OCI-LY7 (cell line): Measurements from ENCODE around the gene IFIT1. TPM values are rescaled to one million over a fixed set of nuclear protein-coding genes. Genes with fewer than 3 reads are reported as not detected.
"Not testable (repeated sequence)": the region's sequence is repeated elsewhere in the genome, so short reads cannot be mapped to it uniquely, and the experiment has no call there.

Experiments used
- BruUV-seq: library from RNA; stranded (reverse); fragments of 400-500 nt; replicated peaks from 2 replicates; lab custom pipeline; 2021; lab: Mats Ljungman, UMichigan
- CTCF ChIA-PET: fragments of 300-600 bp; sonication (Branson Sonifier 250); formaldehyde crosslinking; loops from one replicate; lab custom pipeline; 2022; ENCODE audit warnings: antibody characterized with exemption; ENCODE audit not compliant: unreplicated experiment; lab: Charles Lee
- POLR2A ChIA-PET: fragments of 300-600 bp; sonication (Branson Sonifier 250); formaldehyde crosslinking; loops from one replicate; lab custom pipeline; 2022; ENCODE audit warnings: antibody characterized with exemption; lab: Charles Lee
- DNase-seq: peaks from one replicate; pipeline ENCODE4 v3.0.0-alpha.2; 2015; ENCODE audit warnings: low spot score
- H2AFZ ChIP-seq: fragments of 200-600 bp; sonication (generic), shearing (Covaris generic); 2 replicates; pipeline ENCODE4 v1.6.1; 2014; ENCODE audit warnings: mild to moderate bottlenecking, antibody characterized with exemption, low read length, moderate library complexity
- H3K27ac ChIP-seq: fragments of 200-600 bp; sonication (generic); 2 replicates; pipeline ENCODE4 v1.5.1; 2014; ENCODE audit warnings: mixed run types, low read depth, mild to moderate bottlenecking, moderate library complexity, low read length, inconsistent platforms; ENCODE audit not compliant: poor library complexity, severe bottlenecking
- H3K36me3 ChIP-seq: fragments of 200-600 bp; sonication (generic); 2 replicates; pipeline ENCODE4 v1.6.1; 2014; ENCODE audit warnings: mild to moderate bottlenecking, antibody characterized with exemption, low read length, moderate library complexity, mixed read lengths; ENCODE audit not compliant: insufficient read depth
- H3K4me1 ChIP-seq: fragments of 200-600 bp; sonication (generic); 2 replicates; pipeline ENCODE4 v1.5.1; 2014; ENCODE audit warnings: mild to moderate bottlenecking, low read length; ENCODE audit not compliant: insufficient read depth, poor library complexity, severe bottlenecking
- H3K4me2 ChIP-seq: fragments of 200-600 bp; sonication (generic); 2 replicates; pipeline ENCODE4 v1.6.1; 2014; ENCODE audit warnings: mild to moderate bottlenecking, low read length
- H3K4me3 ChIP-seq: fragments of 200-600 bp; sonication (generic); 2 replicates; pipeline ENCODE4 v1.5.1; 2014; ENCODE audit warnings: mild to moderate bottlenecking, low read depth, low read length; ENCODE audit not compliant: poor library complexity, severe bottlenecking
- H3K79me2 ChIP-seq: fragments of 200-600 bp; sonication (generic); 2 replicates; pipeline ENCODE4 v1.6.1; 2016; ENCODE audit warnings: low read depth, mild to moderate bottlenecking, low read length, moderate library complexity, mixed read lengths; ENCODE audit not compliant: insufficient read depth
- H3K9me2 ChIP-seq: fragments of 200-600 bp; sonication (generic); 2 replicates; pipeline ENCODE4 v1.6.1; 2016; ENCODE audit warnings: mild to moderate bottlenecking, low read length, mixed read lengths; ENCODE audit not compliant: insufficient read depth
- H3K9me3 ChIP-seq: fragments of 200-600 bp; sonication (generic); 2 replicates; pipeline ENCODE4 v1.6.1; 2014; ENCODE audit warnings: mild to moderate bottlenecking, mixed run types, low read length, mixed read lengths
- H4K20me1 ChIP-seq: fragments of 200-600 bp; sonication (generic); 2 replicates; pipeline ENCODE4 v1.6.1; 2014; ENCODE audit warnings: mild to moderate bottlenecking, antibody characterized with exemption, low read length, moderate library complexity, mixed read lengths; ENCODE audit not compliant: insufficient read depth
- CTCF ChIP-seq: fragments of 200-600 bp; sonication (generic); conservative IDR thresholded peaks from 2 replicates; pipeline ENCODE4 v1.5.1; 2014; ENCODE audit warnings: mild to moderate bottlenecking, antibody characterized with exemption, low read length, moderate library complexity, mixed read lengths
- EZH2phosphoT487 ChIP-seq: fragments of 200-600 bp; sonication (generic); IDR thresholded peaks from 2 replicates; pipeline ENCODE4 v1.6.1; 2018; ENCODE audit warnings: low read depth, borderline replicate concordance, mild to moderate bottlenecking, mixed run types, antibody characterized with exemption, low read length, moderate library complexity, mixed read lengths
- intact Hi-C: fragments of 100-400 bp; cut with micrococcal nuclease; formaldehyde crosslinking; loops from one replicate; pipeline ENCODE4 v1.10.0; 2022; ENCODE audit not compliant: unreplicated experiment
- total RNA-seq, 2 experiments: library from RNA; depleted of rRNA in 1 of 2; stranded (reverse); fragments of >200 nt in 1 of 2; shearing (Covaris generic) in 1 of 2; gene quantifications; 2 replicates each; pipeline ENCODE4 v1.2.3, GENCODE V29; 2014 to 2022

Gene IFIT1
- total RNA-seq, 2 experiments from 2014 or later, result not detected

- POLR2A ChIA-PET, result no interaction called here
- no peaks in the 10 kb centered on the region for H4K20me1 ChIP-seq
- no peak overlapping the region for H3K4me2 ChIP-seq
- no peak overlapping the region for H3K27ac ChIP-seq
- H3K4me1 ChIP-seq, result no peaks in the 10 kb centered on the region
- intact Hi-C loops, result no loop called here
- H3K36me3 ChIP-seq, result no peaks in the 10 kb centered on the region
- no peak overlapping the region for H2AFZ ChIP-seq
- no peaks in the 10 kb centered on the region for H3K9me2 ChIP-seq
- H3K9me3 ChIP-seq, result no peaks in the 10 kb centered on the region
- DNase-seq, result no peak
- no peaks in the 10 kb centered on the region for H3K79me2 ChIP-seq
- CTCF ChIA-PET, result no interaction called here
- TF ChIP-seq CTCF, result no peak
- TF ChIP-seq EZH2phosphoT487, result no peak
- no peak overlapping the region for H3K4me3 ChIP-seq
- no TSS peak for BruUV-seq
These were observed 43.9 kb upstream of the IFIT1 start for GRCh38 chr10:89348481-89348880.

DNA sequence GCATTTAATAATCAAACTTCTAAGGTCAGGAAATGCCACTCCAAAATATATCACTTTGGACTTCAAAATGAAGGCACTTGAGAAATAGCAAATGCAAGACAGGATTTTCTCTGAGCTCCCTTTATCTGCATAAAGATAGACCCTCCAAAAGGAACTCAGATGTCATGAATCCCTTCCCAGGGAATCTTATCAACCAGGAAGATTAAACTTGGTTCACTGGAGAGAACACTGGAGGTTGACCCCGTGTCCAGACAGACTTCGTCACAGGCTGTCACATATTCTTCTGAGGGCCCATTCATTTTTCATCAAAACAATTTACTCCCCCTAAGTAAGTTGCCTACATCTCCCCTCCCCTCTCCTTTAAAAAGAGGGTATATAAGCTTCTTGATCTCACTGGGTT lies 43.4 kb upstream of the IFIT1 start:
- Histone ChIP-seq H3K9me3 (no peaks in the 10 kb centered on the region), H3K4me3 (no peak overlapping the region), H3K27ac (no peak overlapping the region), H3K4me2 (no peak overlapping the region), H2AFZ (no peak overlapping the region), H4K20me1 (no peaks in the 10 kb centered on the region), H3K9me2 (no peaks in the 10 kb centered on the region), H3K4me1 (no peaks in the 10 kb centered on the region), H3K79me2 (no peaks in the 10 kb centered on the region), H3K36me3 (no peaks in the 10 kb centered on the region)
- no TSS peak for BruUV-seq
- ChIA-PET POLR2A (no interaction called here), CTCF (no interaction called here)
- intact Hi-C loops, result no loop called here
- no peak for TF ChIP-seq CTCF
- TF ChIP-seq EZH2phosphoT487, result no peak
- DNase-seq, result no peak

DNA sequence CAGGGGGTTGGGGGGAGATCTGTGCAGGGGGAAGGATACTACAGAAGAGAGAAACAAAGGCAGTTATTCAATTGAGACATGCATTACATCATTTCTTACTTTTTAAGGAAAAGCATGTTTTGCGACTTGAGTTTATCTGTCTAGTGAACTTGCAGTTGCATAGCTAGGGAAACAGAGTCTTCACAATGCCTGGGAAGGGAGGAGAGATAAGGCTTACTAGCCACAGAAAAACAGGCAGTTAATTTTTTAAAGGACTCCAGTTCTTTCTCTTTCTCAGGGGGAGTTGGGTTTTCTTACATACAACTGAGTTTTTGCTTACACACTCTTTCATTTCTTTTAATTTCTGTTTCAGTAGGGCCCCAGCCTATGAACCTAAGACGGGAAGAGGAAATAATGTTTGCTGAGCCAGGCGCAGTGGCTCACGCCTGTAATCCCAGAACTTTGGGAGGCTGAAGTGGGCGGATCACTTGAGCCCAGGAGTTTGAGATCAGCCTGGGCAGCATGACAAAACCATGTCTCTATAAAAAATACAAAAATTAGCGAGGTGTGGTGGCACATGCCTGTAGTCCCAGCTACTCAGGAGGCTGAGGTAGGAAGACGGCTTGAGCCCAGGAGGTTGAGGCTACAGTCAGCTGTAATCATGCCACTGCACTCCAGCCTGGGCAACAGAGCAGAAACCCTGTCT lies 41.6 kb upstream of the IFIT1 start:
- H3K9me2 ChIP-seq, H3K4me3 ChIP-seq, DNase-seq, H3K36me3 ChIP-seq, H3K9me3 ChIP-seq, H3K79me2 ChIP-seq, H3K4me1 ChIP-seq, intact Hi-C loops, BruUV-seq, CTCF ChIA-PET, H3K27ac ChIP-seq, H2AFZ ChIP-seq, H3K4me2 ChIP-seq, H4K20me1 ChIP-seq: not testable (repeated sequence)
- POLR2A ChIA-PET, result interaction anchor here (0.6 kb wide), 1 partner anchor 103 kb away, joined by 3 read pairs; no protein-coding TSS in a partner anchor
